Calu3 (cell line): ENCODE results near the gene HNRNPU. TPM values are rescaled to one million over a fixed set of nuclear protein-coding genes. Genes with fewer than 3 reads are reported as not detected.

Source experiments
- BruUV-seq: library from RNA; stranded (reverse); fragments of 400-500 nt; replicated peaks from 2 replicates; lab custom pipeline; 2021; lab: Mats Ljungman, UMichigan
- CTCF ChIA-PET: fragments of 300-600 bp; sonication (Branson Sonifier 250); formaldehyde crosslinking; loops from one replicate; lab custom pipeline; 2022; ENCODE audit warnings: antibody characterized with exemption; lab: Charles Lee
- DNase-seq: peaks from one replicate; pipeline ENCODE4 v3.0.0; 2022
- H3K27ac Mint-ChIP-seq: one replicate; pipeline ENCODE4 v1.8.0; 2022; ENCODE audit warnings: mixed read lengths; ENCODE audit not compliant: unreplicated experiment
- H3K27me3 Mint-ChIP-seq: one replicate; pipeline ENCODE4 v1.8.0; 2022; ENCODE audit warnings: mixed read lengths; ENCODE audit not compliant: unreplicated experiment
- H3K36me3 Mint-ChIP-seq: one replicate; pipeline ENCODE4 v1.8.0; 2022; ENCODE audit warnings: mild to moderate bottlenecking, moderate library complexity, mixed read lengths; ENCODE audit not compliant: insufficient read depth, unreplicated experiment
- H3K4me1 Mint-ChIP-seq: one replicate; pipeline ENCODE4 v1.8.0; 2022; ENCODE audit warnings: mild to moderate bottlenecking, low read depth, mixed read lengths; ENCODE audit not compliant: unreplicated experiment
- H3K4me3 Mint-ChIP-seq: one replicate; pipeline ENCODE4 v1.8.0; 2022; ENCODE audit warnings: mild to moderate bottlenecking, low read depth, moderate library complexity, mixed read lengths; ENCODE audit not compliant: unreplicated experiment
- H3K9me3 Mint-ChIP-seq: one replicate; pipeline ENCODE4 v1.8.0; 2022; ENCODE audit warnings: low read depth, mixed read lengths; ENCODE audit not compliant: unreplicated experiment
- intact Hi-C: fragments of 100-400 bp; cut with micrococcal nuclease; formaldehyde crosslinking; loops from one replicate; pipeline ENCODE4 v1.10.0; 2022; ENCODE audit not compliant: unreplicated experiment
- total RNA-seq: library from RNA; stranded (reverse); gene quantifications from 2 replicates; pipeline ENCODE4 v1.2.3, GENCODE V29; 2022
- TF ChIP-seq, protein P1 (sequence below): fragments of 200-600 bp; IDR thresholded peaks from one replicate; pipeline ENCODE4 v1.8.0; 2022; ENCODE audit warnings: antibody characterized with exemption; ENCODE audit not compliant: unreplicated experiment

The HNRNPU gene
- total RNA-seq, 1 experiment from 2014 or later, result 453 TPM

DNA sequence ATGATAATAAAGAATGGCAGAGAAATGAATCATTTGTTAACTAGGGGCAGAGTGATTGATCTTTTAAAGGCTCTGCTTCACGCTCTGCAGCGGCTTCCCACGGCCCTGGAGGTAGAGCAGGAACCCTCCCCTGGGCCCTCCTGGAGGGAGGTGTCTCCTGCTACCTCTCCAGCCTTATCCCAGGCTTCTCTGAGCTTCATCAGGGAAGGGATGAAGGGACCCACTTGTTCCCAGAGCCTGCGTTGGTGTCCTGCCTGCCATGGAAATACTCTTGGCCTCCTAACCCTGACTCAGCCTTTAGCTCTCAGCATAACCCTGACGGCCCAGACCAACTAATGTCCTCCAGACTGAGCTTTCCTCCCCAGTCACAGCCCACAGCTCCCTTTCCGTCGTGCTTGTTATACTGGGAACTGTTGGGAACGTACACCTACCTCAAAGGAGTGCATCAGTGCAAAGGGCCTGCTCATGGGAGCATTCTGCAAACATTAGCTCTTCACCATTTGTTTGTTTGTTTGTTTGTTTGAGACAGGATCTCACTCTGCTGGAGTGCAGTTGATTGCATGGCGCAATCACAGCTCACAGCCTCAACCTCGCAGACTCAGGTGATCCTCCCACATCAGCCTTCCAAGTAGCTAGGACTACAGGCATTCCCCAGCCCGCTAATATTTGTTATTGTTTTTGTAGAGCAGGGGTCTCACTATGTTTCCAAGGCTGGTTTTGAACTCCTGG, 17.4 kb upstream of the HNRNPU start:
- no peaks in the 10 kb centered on the region for H3K36me3 Mint-ChIP-seq
- CTCF ChIA-PET, result no interaction called here
- TF ChIP-seq, protein P1, sequence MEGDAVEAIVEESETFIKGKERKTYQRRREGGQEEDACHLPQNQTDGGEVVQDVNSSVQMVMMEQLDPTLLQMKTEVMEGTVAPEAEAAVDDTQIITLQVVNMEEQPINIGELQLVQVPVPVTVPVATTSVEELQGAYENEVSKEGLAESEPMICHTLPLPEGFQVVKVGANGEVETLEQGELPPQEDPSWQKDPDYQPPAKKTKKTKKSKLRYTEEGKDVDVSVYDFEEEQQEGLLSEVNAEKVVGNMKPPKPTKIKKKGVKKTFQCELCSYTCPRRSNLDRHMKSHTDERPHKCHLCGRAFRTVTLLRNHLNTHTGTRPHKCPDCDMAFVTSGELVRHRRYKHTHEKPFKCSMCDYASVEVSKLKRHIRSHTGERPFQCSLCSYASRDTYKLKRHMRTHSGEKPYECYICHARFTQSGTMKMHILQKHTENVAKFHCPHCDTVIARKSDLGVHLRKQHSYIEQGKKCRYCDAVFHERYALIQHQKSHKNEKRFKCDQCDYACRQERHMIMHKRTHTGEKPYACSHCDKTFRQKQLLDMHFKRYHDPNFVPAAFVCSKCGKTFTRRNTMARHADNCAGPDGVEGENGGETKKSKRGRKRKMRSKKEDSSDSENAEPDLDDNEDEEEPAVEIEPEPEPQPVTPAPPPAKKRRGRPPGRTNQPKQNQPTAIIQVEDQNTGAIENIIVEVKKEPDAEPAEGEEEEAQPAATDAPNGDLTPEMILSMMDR, result no peak
- H3K27me3 Mint-ChIP-seq, result no peaks in the 10 kb centered on the region
- no TSS peak for BruUV-seq
- H3K4me3 Mint-ChIP-seq, result no peak overlapping the region
- H3K4me1 Mint-ChIP-seq, result peaks cover 5% of the 10 kb centered on the region
- H3K9me3 Mint-ChIP-seq, result no peaks in the 10 kb centered on the region
- DNase-seq, result no peak
- H3K27ac Mint-ChIP-seq, result no peak overlapping the region
- intact Hi-C loops, result no loop called here

DNA sequence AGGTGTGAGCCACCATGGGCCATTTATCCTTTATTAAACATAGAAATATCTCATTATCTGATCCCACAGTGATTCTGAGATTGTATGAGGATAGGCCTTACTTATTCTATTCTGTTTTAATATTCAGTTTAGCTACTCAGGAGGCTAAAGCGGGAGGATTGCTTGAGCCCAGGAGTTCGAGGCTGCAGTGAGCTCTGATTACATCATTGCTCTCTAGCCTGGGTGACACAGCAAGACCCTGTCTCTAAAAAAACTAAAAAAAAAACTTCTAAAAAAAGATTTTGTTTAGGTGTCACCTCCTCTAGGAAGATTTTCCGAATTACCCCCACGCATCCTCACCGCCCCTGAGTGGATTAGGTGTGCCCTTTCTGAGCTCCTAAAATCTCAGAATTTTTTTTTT, 14.3 kb upstream of the HNRNPU start:
- intact Hi-C loops, result no loop called here
- Mint-ChIP-seq H3K4me1 (peaks cover 12% of the 10 kb centered on the region), H3K27ac (no peak overlapping the region), H3K9me3 (no peaks in the 10 kb centered on the region), H3K4me3 (no peak overlapping the region), H3K36me3 (no peaks in the 10 kb centered on the region), H3K27me3 (no peaks in the 10 kb centered on the region)
- DNase-seq, result no peak
- CTCF ChIA-PET, result interaction anchor here (0.6 kb wide), 1 partner anchor 538 kb away, joined by 3 read pairs; no protein-coding TSS in a partner anchor
- TF ChIP-seq, protein P1, result no peak
- BruUV-seq, result no TSS peak

DNA sequence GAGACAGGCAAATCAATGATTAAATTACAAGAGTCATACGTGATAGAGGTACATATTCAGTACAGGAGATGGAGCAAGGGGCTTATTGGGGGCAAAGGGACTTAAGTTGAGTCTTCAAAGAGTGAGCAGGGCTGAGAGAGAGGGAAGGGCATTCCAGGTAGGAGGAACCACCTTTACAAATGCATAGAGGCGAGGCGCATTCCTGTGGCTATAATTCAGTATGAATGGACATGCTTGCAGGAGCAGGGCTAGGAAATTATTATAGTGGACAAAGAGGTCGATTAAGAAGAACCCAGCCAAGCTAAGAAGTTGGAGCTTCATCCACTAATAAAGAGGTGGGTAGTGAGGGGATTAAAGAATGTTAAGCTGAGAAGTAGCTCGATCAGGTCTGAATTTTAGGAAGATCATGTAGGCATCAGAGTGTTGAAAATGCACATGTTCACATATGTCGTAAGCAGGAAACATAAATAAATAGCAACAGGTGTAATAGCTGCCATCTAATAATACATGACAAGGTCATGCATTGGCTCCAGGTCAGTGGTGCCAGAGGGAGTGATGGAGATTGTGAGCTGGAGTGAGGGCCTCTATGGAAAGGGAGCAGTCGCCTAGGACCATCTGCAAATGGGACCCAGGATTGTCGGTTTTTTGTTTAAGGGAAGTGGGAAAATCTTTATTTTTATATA, 12.0 kb upstream of the HNRNPU start:
- H3K36me3 Mint-ChIP-seq, result no peaks in the 10 kb centered on the region
- H3K4me3 Mint-ChIP-seq, result no peak overlapping the region
- no peaks in the 10 kb centered on the region for H3K9me3 Mint-ChIP-seq
- CTCF ChIA-PET, result interaction anchor here (1.0 kb wide), 1 partner anchor 11 kb away, joined by 4 read pairs; no protein-coding TSS in a partner anchor
- H3K27ac Mint-ChIP-seq, result no peak overlapping the region
- peak; percentile 28 for DNase-seq
- peaks cover 12% of the 10 kb centered on the region for H3K4me1 Mint-ChIP-seq
- no TSS peak for BruUV-seq
- no peaks in the 10 kb centered on the region for H3K27me3 Mint-ChIP-seq
- TF ChIP-seq, protein P1, result no peak
- intact Hi-C loops, result no loop called here

DNA sequence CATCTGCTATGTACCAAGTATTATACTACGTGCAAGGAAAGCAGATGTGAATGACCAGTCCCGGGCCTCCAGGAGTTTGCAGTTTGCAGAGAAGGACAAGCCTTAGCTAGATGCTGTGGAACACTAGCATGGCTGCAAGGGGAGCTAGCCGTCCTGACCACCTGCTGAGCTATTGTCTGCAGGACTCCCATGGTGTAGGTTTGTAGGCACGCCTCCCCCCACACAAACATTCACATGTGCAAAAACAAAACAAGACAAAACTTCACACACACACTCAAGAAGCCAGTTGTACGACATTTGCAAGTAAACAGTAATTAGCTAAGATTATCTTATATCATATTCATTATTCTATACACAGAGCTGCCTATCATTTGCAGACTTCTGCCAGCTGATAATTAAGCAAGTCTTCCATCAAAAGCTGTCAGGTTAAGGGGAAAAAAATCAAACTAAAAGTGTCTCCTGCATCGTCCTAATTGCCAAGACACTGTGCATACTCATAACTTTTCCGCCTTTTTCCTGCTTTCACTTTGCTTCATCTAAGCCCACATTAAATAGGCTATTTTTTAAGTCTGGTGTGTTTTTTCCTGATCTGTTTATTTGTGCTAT, 10.7 kb upstream of the HNRNPU start:
- Mint-ChIP-seq H3K36me3 (no peaks in the 10 kb centered on the region), H3K9me3 (no peaks in the 10 kb centered on the region), H3K27me3 (no peaks in the 10 kb centered on the region), H3K4me3 (no peak overlapping the region), H3K4me1 (peaks cover 12% of the 10 kb centered on the region), H3K27ac (no peak overlapping the region)
- DNase-seq, result no peak
- intact Hi-C loops, result no loop called here
- no TSS peak for BruUV-seq
- TF ChIP-seq, protein P1, result no peak
- CTCF ChIA-PET, result interaction anchor here (0.6 kb wide), 1 partner anchor 153 kb away, joined by 3 read pairs; no protein-coding TSS in a partner anchor
